GM18951 (cell line): ENCODE measurements around the gene ASPM.
"Not testable (repeated sequence)": the region's sequence is repeated elsewhere in the genome, so short reads cannot be mapped to it uniquely, and the experiment has no call there.

ENCODE experiments used
- POLR2A ChIP-seq: IDR thresholded peaks from 4 replicates; pipeline ENCODE4 v1.6.1; 2011; ENCODE audit warnings: mild to moderate bottlenecking; ENCODE audit not compliant: insufficient read length, insufficient read depth; ENCODE audit errors: extremely low read depth
- in situ Hi-C: fragments of 300-500 bp; cut with MboI; formaldehyde crosslinking; loops from one replicate; pipeline ENCODE4 v1.12.0; 2022; ENCODE audit warnings: low sequenced_read_pairs, mixed read lengths, inconsistent platforms; ENCODE audit not compliant: unreplicated experiment

Gene ASPM

GRCh38 chr1:197129698-197130097, 16.8 kb downstream of the ASPM start:
- no peak for TF ChIP-seq POLR2A
- in situ Hi-C loops, result no loop called here

- no peak for TF ChIP-seq POLR2A
- in situ Hi-C loops, result no loop called here
Observed at GRCh38 chr1:197127246-197127912, 19.1 kb downstream of the ASPM start.

DNA sequence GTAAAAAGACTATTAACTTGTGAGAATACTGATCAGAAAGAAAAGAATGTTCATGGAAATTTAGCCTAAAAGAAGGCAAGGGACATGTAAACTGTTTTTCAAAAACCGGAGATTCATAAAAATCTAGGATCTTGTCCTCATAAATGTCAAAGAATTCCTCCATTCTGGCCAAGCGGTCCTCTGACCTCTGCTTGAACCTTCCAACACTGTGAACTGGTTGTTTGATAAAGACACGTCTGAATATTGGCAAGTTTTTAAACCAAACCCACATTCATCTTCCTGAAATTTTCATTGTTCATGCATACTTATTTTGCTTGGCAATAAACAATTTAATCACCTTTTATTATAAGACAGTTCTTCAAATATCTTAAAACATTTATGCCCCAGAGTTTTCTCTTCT, 19.8 kb downstream of the ASPM start:
- in situ Hi-C loops, result no loop called here

GRCh38 chr1:197124376-197124775, 22.1 kb downstream of the ASPM start:
- TF ChIP-seq POLR2A, result no peak
- in situ Hi-C loops, result no loop called here

More for the DNA sequence above, 19.8 kb downstream of the ASPM start:
- TF ChIP-seq POLR2A, result no peak

DNA sequence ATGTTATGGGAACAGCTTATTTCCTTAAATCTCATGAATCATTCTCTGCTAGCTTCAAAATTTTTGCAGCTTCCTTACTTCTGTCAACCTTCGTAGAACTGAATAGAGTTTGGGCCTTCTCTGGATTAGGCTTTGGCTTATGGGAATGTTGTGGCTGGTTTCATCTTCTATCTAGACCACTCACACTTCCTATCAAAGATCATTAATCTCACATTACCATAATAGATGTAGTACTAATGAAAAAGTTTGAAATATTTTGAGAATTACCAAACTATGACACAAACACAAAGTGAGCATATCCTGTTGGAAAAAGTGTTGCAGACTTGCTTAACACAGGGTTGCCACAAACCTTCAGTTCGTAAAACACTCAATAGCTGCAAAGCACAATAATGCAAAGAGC, 30.3 kb downstream of the ASPM start:
- in situ Hi-C loops, result no loop called here

DNA sequence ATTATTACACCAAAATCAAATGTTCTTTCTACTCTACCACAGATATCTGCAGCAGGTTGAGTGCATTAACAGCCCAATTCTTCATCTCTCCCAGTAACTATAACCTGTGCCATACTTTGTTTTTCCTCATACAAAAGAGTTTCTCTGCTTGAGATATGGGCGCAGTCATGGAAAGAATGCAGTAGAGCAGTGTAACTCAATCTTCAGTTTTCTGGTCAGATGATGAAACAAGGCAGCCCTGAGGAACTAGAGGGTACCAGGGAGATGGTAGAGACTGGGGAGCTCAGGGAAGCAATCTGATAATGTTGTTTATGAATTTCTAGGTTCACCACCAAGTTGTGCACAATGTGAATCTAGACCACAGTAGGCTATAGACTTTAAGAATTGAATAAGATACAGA, 39.6 kb downstream of the ASPM start:
- TF ChIP-seq POLR2A, result no peak

More for the DNA sequence above, 30.3 kb downstream of the ASPM start:
- no peak for TF ChIP-seq POLR2A

GRCh38 chr1:197103300-197103699, 43.2 kb downstream of the ASPM start:
- in situ Hi-C loops, result no loop called here
- no peak for TF ChIP-seq POLR2A

More for the DNA sequence above, 39.6 kb downstream of the ASPM start:
- in situ Hi-C loops, result no loop called here

GRCh38 chr1:197101978-197102377, 44.5 kb downstream of the ASPM start:
- in situ Hi-C loops, result no loop called here
- no peak for TF ChIP-seq POLR2A

DNA sequence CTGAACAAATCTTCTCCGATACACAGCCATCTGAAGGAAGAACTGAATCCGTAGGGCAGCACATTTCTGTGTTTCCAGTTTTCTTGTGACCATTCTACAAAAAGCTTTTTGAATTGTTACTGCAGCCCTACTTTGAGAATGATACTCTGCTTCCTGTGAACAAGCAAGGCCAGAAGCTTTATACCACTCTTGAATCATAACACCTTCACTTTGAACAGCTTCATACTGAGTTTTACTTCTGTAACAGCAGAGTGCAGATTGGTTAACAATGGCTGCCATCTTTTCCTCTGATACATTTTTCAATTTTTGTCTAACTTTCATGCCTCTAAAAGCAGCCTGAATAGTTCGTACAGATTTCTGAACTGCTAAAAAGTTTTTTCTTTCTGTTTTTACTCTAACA, 45.8 kb downstream of the ASPM start:
- TF ChIP-seq POLR2A, result no peak
- in situ Hi-C loops, result no loop called here

- in situ Hi-C loops, result no loop called here
- TF ChIP-seq POLR2A, result no peak
Observed at GRCh38 chr1:197099444-197099843, 47.0 kb downstream of the ASPM start.

- in situ Hi-C loops, result not testable (repeated sequence)
Observed at GRCh38 chr1:197096971-197097370, 49.5 kb downstream of the ASPM start.

DNA sequence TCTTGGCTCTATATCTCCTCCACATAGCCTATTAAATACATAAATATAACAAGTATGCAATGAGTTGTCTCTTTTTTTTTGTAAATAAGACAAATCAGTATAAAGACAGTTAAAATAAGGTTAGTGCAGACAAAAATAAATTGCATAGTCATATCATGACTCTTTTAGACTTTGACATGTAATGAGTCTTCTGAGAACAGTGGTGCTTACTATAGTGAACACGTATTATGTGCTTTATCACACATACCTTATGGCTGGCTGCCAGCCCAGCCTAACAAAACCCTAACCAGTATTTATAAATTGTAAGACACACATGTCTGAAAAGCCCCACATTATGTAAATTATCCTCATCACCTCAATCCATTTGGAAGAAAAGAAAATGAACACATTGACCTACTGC, 50.3 kb downstream of the ASPM start:
- in situ Hi-C loops, result no loop called here
- no peak for TF ChIP-seq POLR2A

- TF ChIP-seq POLR2A, result no peak
- in situ Hi-C loops, result no loop called here
Observed at GRCh38 chr1:197093226-197093885, 53.1 kb downstream of the ASPM start.

GRCh38 chr1:197092491-197093023, 53.9 kb downstream of the ASPM start:
- in situ Hi-C loops, result no loop called here
- TF ChIP-seq POLR2A, result no peak
